BLaER1 (cell line): ENCODE data around the gene STRIP1.

Source experiments
- H3K27ac ChIP-seq: shearing (Covaris generic); formaldehyde crosslinking; 2 replicates; pipeline ENCODE4 v1.8.1; 2022
- H3K27me3 ChIP-seq: shearing (Covaris generic); formaldehyde crosslinking; 2 replicates; pipeline ENCODE4 v1.8.1; 2022
- H3K36me3 ChIP-seq: shearing (Covaris generic); formaldehyde crosslinking; 2 replicates; pipeline ENCODE4 v1.8.1; 2022
- H3K4me1 ChIP-seq: shearing (Covaris generic); formaldehyde crosslinking; 2 replicates; pipeline ENCODE4 v1.8.1; 2022
- H3K4me2 ChIP-seq: shearing (Covaris generic); formaldehyde crosslinking; 2 replicates; pipeline ENCODE4 v1.8.1; 2022
- H3K4me3 ChIP-seq: shearing (Covaris generic); formaldehyde crosslinking; 2 replicates; pipeline ENCODE4 v1.8.1; 2022
- H3K9ac ChIP-seq: shearing (Covaris generic); formaldehyde crosslinking; 2 replicates; pipeline ENCODE4 v1.8.1; 2022
- H3K9me3 ChIP-seq: shearing (Covaris generic); formaldehyde crosslinking; 2 replicates; pipeline ENCODE4 v1.8.1; 2022
- H4K20me1 ChIP-seq: shearing (Covaris generic); formaldehyde crosslinking; 2 replicates; pipeline ENCODE4 v1.8.1; 2022
- Cebpa-rat ChIP-seq: shearing (Covaris generic); IDR thresholded peaks from 2 replicates; pipeline ENCODE4 v1.8.1; 2022

The STRIP1 gene

GRCh38 chr1:110032327-110032726, 2.1 kb upstream of the STRIP1 start:
- no peaks in the 10 kb centered on the region for H3K9me3 ChIP-seq
- H3K27ac ChIP-seq, result no peak overlapping the region
- no peak overlapping the region for H3K9ac ChIP-seq
- H3K4me1 ChIP-seq, result peaks cover 51% of the 10 kb centered on the region
- H3K27me3 ChIP-seq, result no peaks in the 10 kb centered on the region
- no peak overlapping the region for H3K4me3 ChIP-seq
- TF ChIP-seq Cebpa-rat, result peak; percentile 94
- no peak overlapping the region for H3K4me2 ChIP-seq
- H4K20me1 ChIP-seq, result peaks cover 26% of the 10 kb centered on the region
- H3K36me3 ChIP-seq, result peaks cover 12% of the 10 kb centered on the region

- Histone ChIP-seq H3K9me3 (no peaks in the 10 kb centered on the region), H3K36me3 (peaks cover 23% of the 10 kb centered on the region), H3K4me1 (peaks cover 44% of the 10 kb centered on the region), H3K4me2 (peak overlapping the region; percentile 76), H3K27me3 (no peaks in the 10 kb centered on the region), H3K4me3 (0 out of 2 replicates have a peak overlapping the region, but pooled peaks have one; percentile 96), H4K20me1 (peaks cover 26% of the 10 kb centered on the region), H3K27ac (no peak overlapping the region), H3K9ac (no peak overlapping the region)
- no peak for TF ChIP-seq Cebpa-rat
Measured at GRCh38 chr1:110033421-110033820, 1.0 kb upstream of the STRIP1 start.

- Histone ChIP-seq H3K4me1 (peaks cover 40% of the 10 kb centered on the region), H3K27ac (peak overlapping the region; percentile 94), H3K9me3 (no peaks in the 10 kb centered on the region), H3K4me2 (peak overlapping the region; percentile 76), H3K36me3 (peaks cover 29% of the 10 kb centered on the region), H4K20me1 (peaks cover 26% of the 10 kb centered on the region), H3K27me3 (no peaks in the 10 kb centered on the region), H3K4me3 (peak overlapping the region; percentile 96), H3K9ac (peak overlapping the region; percentile 95; the same call in 1 of the 2 replicates)
- no peak for TF ChIP-seq Cebpa-rat
Measured at GRCh38 chr1:110034040-110034450, 379 bp upstream of the STRIP1 start.

GRCh38 chr1:110035236-110035752, 870 bp downstream of the STRIP1 start:
- peak overlapping the region; percentile 95 for H3K9ac ChIP-seq
- peak overlapping the region; percentile 96 for H3K4me3 ChIP-seq
- no peak for TF ChIP-seq Cebpa-rat
- peaks cover 40% of the 10 kb centered on the region for H3K4me1 ChIP-seq
- peak overlapping the region; percentile 88 for H3K4me2 ChIP-seq
- H3K27me3 ChIP-seq, result no peaks in the 10 kb centered on the region
- peak overlapping the region; percentile 94 for H3K27ac ChIP-seq
- H3K9me3 ChIP-seq, result no peaks in the 10 kb centered on the region
- peaks cover 42% of the 10 kb centered on the region for H3K36me3 ChIP-seq
- peaks cover 26% of the 10 kb centered on the region for H4K20me1 ChIP-seq

GRCh38 chr1:110038271-110038670, 3.8 kb downstream of the STRIP1 start:
- Histone ChIP-seq H3K9me3 (no peaks in the 10 kb centered on the region), H3K4me3 (no peak overlapping the region), H3K36me3 (peaks cover 72% of the 10 kb centered on the region), H4K20me1 (peaks cover 41% of the 10 kb centered on the region), H3K4me1 (peaks cover 42% of the 10 kb centered on the region), H3K27ac (no peak overlapping the region), H3K9ac (no peak overlapping the region), H3K4me2 (no peak overlapping the region), H3K27me3 (no peaks in the 10 kb centered on the region)
- TF ChIP-seq Cebpa-rat, result no peak

- Histone ChIP-seq H3K9me3 (no peaks in the 10 kb centered on the region), H3K27ac (no peak overlapping the region), H3K27me3 (no peaks in the 10 kb centered on the region), H3K36me3 (peaks cover 84% of the 10 kb centered on the region), H3K9ac (no peak overlapping the region), H3K4me2 (no peak overlapping the region), H3K4me1 (peaks cover 38% of the 10 kb centered on the region), H4K20me1 (peaks cover 48% of the 10 kb centered on the region), H3K4me3 (no peak overlapping the region)
- TF ChIP-seq Cebpa-rat, result no peak
Measured at GRCh38 chr1:110039641-110040040, 5.2 kb downstream of the STRIP1 start.

GRCh38 chr1:110040548-110040947, 6.1 kb downstream of the STRIP1 start:
- H3K4me2 ChIP-seq, result no peak overlapping the region
- H3K9me3 ChIP-seq, result no peaks in the 10 kb centered on the region
- peaks cover 39% of the 10 kb centered on the region for H4K20me1 ChIP-seq
- H3K36me3 ChIP-seq, result peaks cover 93% of the 10 kb centered on the region
- no peak overlapping the region for H3K9ac ChIP-seq
- no peak for TF ChIP-seq Cebpa-rat
- H3K4me3 ChIP-seq, result no peak overlapping the region
- no peaks in the 10 kb centered on the region for H3K27me3 ChIP-seq
- peaks cover 33% of the 10 kb centered on the region for H3K4me1 ChIP-seq
- H3K27ac ChIP-seq, result no peak overlapping the region

GRCh38 chr1:110043016-110043415, 8.6 kb downstream of the STRIP1 start:
- Histone ChIP-seq H3K9me3 (no peaks in the 10 kb centered on the region), H3K36me3 (peaks cover 98% of the 10 kb centered on the region), H3K4me2 (peak overlapping the region; percentile 63), H3K4me1 (peaks cover 18% of the 10 kb centered on the region), H3K27me3 (no peaks in the 10 kb centered on the region), H3K9ac (peak overlapping the region; percentile 41; the same call in 1 of the 2 replicates), H3K4me3 (no peak overlapping the region), H4K20me1 (peaks cover 22% of the 10 kb centered on the region), H3K27ac (peak overlapping the region; percentile 16; the same call in 1 of the 2 replicates)
- no peak for TF ChIP-seq Cebpa-rat

- Histone ChIP-seq H3K27ac (no peak overlapping the region), H3K9ac (no peak overlapping the region), H3K36me3 (peaks cover 98% of the 10 kb centered on the region), H4K20me1 (peaks cover 15% of the 10 kb centered on the region), H3K4me1 (peaks cover 22% of the 10 kb centered on the region), H3K27me3 (no peaks in the 10 kb centered on the region), H3K4me3 (no peak overlapping the region), H3K4me2 (no peak overlapping the region), H3K9me3 (no peaks in the 10 kb centered on the region)
- TF ChIP-seq Cebpa-rat, result no peak
Measured at GRCh38 chr1:110047463-110047862, 13.0 kb downstream of the STRIP1 start.

- peaks cover 8% of the 10 kb centered on the region for H4K20me1 ChIP-seq
- no peak overlapping the region for H3K4me2 ChIP-seq
- H3K9ac ChIP-seq, result no peak overlapping the region
- peaks cover 98% of the 10 kb centered on the region for H3K36me3 ChIP-seq
- no peak for TF ChIP-seq Cebpa-rat
- no peak overlapping the region for H3K27ac ChIP-seq
- H3K4me1 ChIP-seq, result peaks cover 14% of the 10 kb centered on the region
- H3K9me3 ChIP-seq, result no peaks in the 10 kb centered on the region
- H3K4me3 ChIP-seq, result no peak overlapping the region
- H3K27me3 ChIP-seq, result no peaks in the 10 kb centered on the region
Measured at GRCh38 chr1:110048240-110048639, 13.8 kb downstream of the STRIP1 start.
